Left renal pelvis (tissue), 4 donors: Measurements from ENCODE around the gene AFDN. TPM values are rescaled to one million over a fixed set of nuclear protein-coding genes. Genes with fewer than 3 reads are reported as not detected.
"Not testable (repeated sequence)": the region's sequence is repeated elsewhere in the genome, so short reads cannot be mapped to it uniquely, and the experiment has no call there.

ENCODE experiments used
- DNase-seq, 4 donors: peaks; one replicate each; pipeline ENCODE4 v3.0.0-alpha.2; 2013; ENCODE audit warnings: low read depth in 4 of 4, low spot score in 3 of 4
- polyA plus RNA-seq, 4 donors: library from polyadenylated mRNA; unstranded; fragments of 120-200 nt; gene quantifications; one replicate each; pipeline ENCODE4 v1.2.1, GENCODE V29; 2013; ENCODE audit not compliant: insufficient read length in 4 of 4

AFDN gene
- polyA plus RNA-seq, 4 donors, result 152 to 224 (median 185) TPM

GRCh38 chr6:167975458-167975857 is 148.7 kb downstream of the AFDN start:
- DNase-seq, result no peak

GRCh38 chr6:167976116-167976657 is 149.5 kb downstream of the AFDN start:
- DNase-seq, result not testable (repeated sequence)

GRCh38 chr6:167976708-167977107 is 150.0 kb downstream of the AFDN start:
- no peak for DNase-seq

GRCh38 chr6:167977717-167978467 is 151.2 kb downstream of the AFDN start:
- no peak for DNase-seq

- no peak for DNase-seq
Measured at GRCh38 chr6:167978607-167979006, 151.9 kb downstream of the AFDN start.

- no peak for DNase-seq
Measured at GRCh38 chr6:167979436-167980139, 152.9 kb downstream of the AFDN start.

- no peak for DNase-seq
Measured at GRCh38 chr6:167980911-167981580, 154.3 kb downstream of the AFDN start.

GRCh38 chr6:167981916-167982462 is 155.3 kb downstream of the AFDN start:
- no peak for DNase-seq

GRCh38 chr6:167984144-167984719 is 157.5 kb downstream of the AFDN start:
- DNase-seq, result no peak

GRCh38 chr6:167984876-167985604 is 158.3 kb downstream of the AFDN start:
- no peak for DNase-seq

GRCh38 chr6:167985911-167986595 is 159.3 kb downstream of the AFDN start:
- no peak for DNase-seq

- no peak for DNase-seq
Measured at GRCh38 chr6:167987396-167988153, 160.9 kb downstream of the AFDN start.

- no peak for DNase-seq
Measured at GRCh38 chr6:167988154-167988495, 161.4 kb downstream of the AFDN start.

GRCh38 chr6:167988945-167989841 is 162.5 kb downstream of the AFDN start:
- DNase-seq, result no peak

GRCh38 chr6:167990016-167990945 is 163.6 kb downstream of the AFDN start:
- DNase-seq, result no peak

GRCh38 chr6:167993169-167993568 is 166.5 kb downstream of the AFDN start:
- no peak for DNase-seq

GRCh38 chr6:167993831-167994230 is 167.1 kb downstream of the AFDN start:
- DNase-seq, result no peak
